ENCODE measurements around the gene VWA3B. TPM values are rescaled to one million over a fixed set of nuclear protein-coding genes. Genes with fewer than 3 reads are reported as not detected.

Gene VWA3B
- total RNA-seq, 1 experiment from 2014 or later: not detected

GRCh38 chr2:98114643-98115330 lies 27.8 kb downstream of the VWA3B start:
- Histone ChIP-seq H3K4me3 (ENCODE audit: low read length) (no peak overlapping the region), H3K9me3 (ENCODE audit: low read length) (no peaks in the 10 kb centered on the region), H4K20me1 (ENCODE audit: insufficient read depth, low read depth, low read length) (no peaks in the 10 kb centered on the region), H3K4me2 (ENCODE audit: low read depth, low read length, poor library complexity, severe bottlenecking) (no peak overlapping the region), H3K27me3 (ENCODE audit: low read length) (peaks cover 3% of the 10 kb centered on the region; the same call in 1 of the 2 replicates), H2AFZ (ENCODE audit: low read length) (no peak overlapping the region), H3K9ac (ENCODE audit: low read length) (no peak overlapping the region), H3K27ac (ENCODE audit: low read length) (no peak overlapping the region), H3K4me1 (ENCODE audit: low read length) (no peaks in the 10 kb centered on the region), H3K9me2 (replicated peaks; ENCODE audit: insufficient read depth, low read length) (no peaks in the 10 kb centered on the region), H3K36me3 (ENCODE audit: insufficient read depth, low read length) (no peaks in the 10 kb centered on the region), H3K79me2 (ENCODE audit: low read length) (no peaks in the 10 kb centered on the region)
- no peak for DNase-seq

GRCh38 chr2:98118161-98118560 lies 31.2 kb downstream of the VWA3B start:
- no peaks in the 10 kb centered on the region for H4K20me1 ChIP-seq (ENCODE audit: insufficient read depth, low read depth, low read length)

DNA sequence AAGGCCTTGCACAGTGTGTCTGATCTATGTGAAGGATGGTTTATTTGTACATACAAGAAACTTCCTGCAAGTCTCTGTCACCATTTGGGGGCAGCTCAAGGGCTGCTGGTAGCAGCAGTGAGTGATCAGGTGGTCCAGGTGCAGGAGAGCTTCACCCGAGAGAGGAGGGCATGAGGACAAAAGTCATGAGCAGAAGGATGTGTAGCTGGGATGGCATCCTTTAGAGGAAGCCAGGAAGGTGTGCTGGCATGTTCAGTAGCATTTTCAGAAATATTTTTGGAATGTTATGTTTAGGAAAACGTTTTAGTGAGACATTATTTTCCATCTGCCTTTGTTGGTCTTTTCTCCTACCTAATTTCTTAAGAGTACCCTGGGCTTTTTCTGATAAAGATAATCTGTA lies 31.9 kb downstream of the VWA3B start:
- Histone ChIP-seq H2AFZ (ENCODE audit: low read length) (no peak overlapping the region), H3K27me3 (ENCODE audit: low read length) (no peaks in the 10 kb centered on the region), H3K9me2 (replicated peaks; ENCODE audit: insufficient read depth, low read length) (no peaks in the 10 kb centered on the region), H3K79me2 (ENCODE audit: low read length) (no peaks in the 10 kb centered on the region), H3K4me2 (ENCODE audit: low read depth, low read length, poor library complexity, severe bottlenecking) (no peak overlapping the region), H4K20me1 (ENCODE audit: insufficient read depth, low read depth, low read length) (no peaks in the 10 kb centered on the region), H3K4me1 (ENCODE audit: low read length) (peaks cover 12% of the 10 kb centered on the region), H3K9me3 (ENCODE audit: low read length) (no peaks in the 10 kb centered on the region), H3K4me3 (ENCODE audit: low read length) (no peak overlapping the region), H3K9ac (ENCODE audit: low read length) (no peak overlapping the region), H3K36me3 (ENCODE audit: insufficient read depth, low read length) (no peaks in the 10 kb centered on the region), H3K27ac (ENCODE audit: low read length) (no peak overlapping the region)
- DNase-seq: no peak

More at GRCh38 chr2:98118161-98118560, 31.2 kb downstream of the VWA3B start:
- H3K27ac ChIP-seq (ENCODE audit: low read length): no peak overlapping the region
- no peaks in the 10 kb centered on the region for H3K9me3 ChIP-seq (ENCODE audit: low read length)
- no peaks in the 10 kb centered on the region for H3K9me2 ChIP-seq (replicated peaks; ENCODE audit: insufficient read depth, low read length)
- H3K36me3 ChIP-seq (ENCODE audit: insufficient read depth, low read length): no peaks in the 10 kb centered on the region
- H3K4me3 ChIP-seq (ENCODE audit: low read length): no peak overlapping the region
- H3K4me1 ChIP-seq (ENCODE audit: low read length): peaks cover 8% of the 10 kb centered on the region
- no peak overlapping the region for H2AFZ ChIP-seq (ENCODE audit: low read length)
- H3K9ac ChIP-seq (ENCODE audit: low read length): no peak overlapping the region
- DNase-seq: no peak
- H3K4me2 ChIP-seq (ENCODE audit: low read depth, low read length, poor library complexity, severe bottlenecking): no peak overlapping the region
- H3K27me3 ChIP-seq (ENCODE audit: low read length): no peaks in the 10 kb centered on the region
- H3K79me2 ChIP-seq (ENCODE audit: low read length): no peaks in the 10 kb centered on the region

DNA sequence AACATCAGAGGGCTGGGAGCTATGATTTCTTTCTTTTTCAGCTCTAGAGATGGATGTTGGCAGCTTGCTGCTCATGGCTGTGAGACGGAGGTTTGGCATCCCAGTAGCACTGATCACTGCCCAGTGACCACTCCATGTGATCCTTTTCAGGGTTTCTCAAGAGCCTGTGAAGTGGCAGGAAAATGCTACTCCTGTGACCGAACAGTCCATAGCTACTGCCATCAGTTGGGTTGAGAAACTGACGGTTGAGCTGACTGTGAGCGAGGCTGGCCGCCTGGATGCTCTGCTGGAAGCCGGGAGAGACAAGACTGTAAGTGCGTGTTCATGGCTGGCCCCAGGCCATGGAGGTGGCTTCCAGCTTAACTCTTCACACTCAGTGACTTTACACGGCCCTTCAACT lies 34.2 kb downstream of the VWA3B start:
- H3K4me3 ChIP-seq (ENCODE audit: low read length): no peak overlapping the region
- H2AFZ ChIP-seq (ENCODE audit: low read length): no peak overlapping the region
- no peaks in the 10 kb centered on the region for H3K27me3 ChIP-seq (ENCODE audit: low read length)
- H3K4me2 ChIP-seq (ENCODE audit: low read depth, low read length, poor library complexity, severe bottlenecking): no peak overlapping the region
- H3K27ac ChIP-seq (ENCODE audit: low read length): no peak overlapping the region
- peaks cover 12% of the 10 kb centered on the region for H3K4me1 ChIP-seq (ENCODE audit: low read length)
- no peaks in the 10 kb centered on the region for H3K79me2 ChIP-seq (ENCODE audit: low read length)
- H3K9me2 ChIP-seq (replicated peaks; ENCODE audit: insufficient read depth, low read length): no peaks in the 10 kb centered on the region
- DNase-seq: no peak
- H3K9ac ChIP-seq (ENCODE audit: low read length): no peak overlapping the region
- no peaks in the 10 kb centered on the region for H3K9me3 ChIP-seq (ENCODE audit: low read length)
- no peaks in the 10 kb centered on the region for H3K36me3 ChIP-seq (ENCODE audit: insufficient read depth, low read length)
- no peaks in the 10 kb centered on the region for H4K20me1 ChIP-seq (ENCODE audit: insufficient read depth, low read depth, low read length)

- Histone ChIP-seq H3K4me3 (ENCODE audit: low read length) (no peak overlapping the region), H3K27me3 (ENCODE audit: low read length) (no peaks in the 10 kb centered on the region), H3K9me3 (ENCODE audit: low read length) (no peaks in the 10 kb centered on the region), H3K27ac (ENCODE audit: low read length) (no peak overlapping the region), H2AFZ (ENCODE audit: low read length) (no peak overlapping the region), H3K9ac (ENCODE audit: low read length) (no peak overlapping the region), H4K20me1 (ENCODE audit: insufficient read depth, low read depth, low read length) (no peaks in the 10 kb centered on the region), H3K4me1 (ENCODE audit: low read length) (peaks cover 12% of the 10 kb centered on the region), H3K79me2 (ENCODE audit: low read length) (no peaks in the 10 kb centered on the region), H3K4me2 (ENCODE audit: low read depth, low read length, poor library complexity, severe bottlenecking) (no peak overlapping the region), H3K36me3 (ENCODE audit: insufficient read depth, low read length) (no peaks in the 10 kb centered on the region), H3K9me2 (replicated peaks; ENCODE audit: insufficient read depth, low read length) (no peaks in the 10 kb centered on the region)
- no peak for DNase-seq
These were observed 35.6 kb downstream of the VWA3B start for GRCh38 chr2:98122524-98122923.

DNA sequence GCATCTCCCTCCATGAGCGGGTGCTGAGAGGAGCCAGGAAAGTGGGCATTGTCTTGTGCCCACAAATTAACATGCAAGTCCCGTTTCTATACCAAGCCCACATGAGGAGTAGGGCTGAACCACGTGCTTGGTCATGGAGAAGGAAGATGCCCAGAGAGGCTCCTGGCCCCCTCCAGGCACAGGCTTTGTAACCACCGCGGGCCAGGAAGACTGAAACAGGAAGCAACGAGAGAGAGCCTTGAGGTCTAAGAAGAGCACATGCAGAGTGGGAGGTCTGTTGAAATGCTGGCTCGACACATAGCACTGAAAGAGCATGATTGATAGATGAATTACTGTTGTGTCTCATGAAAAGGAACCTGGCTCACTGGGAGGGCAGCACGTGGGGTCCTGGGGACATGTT lies 36.3 kb downstream of the VWA3B start:
- Histone ChIP-seq H3K27me3 (ENCODE audit: low read length) (no peaks in the 10 kb centered on the region), H3K9me2 (replicated peaks; ENCODE audit: insufficient read depth, low read length) (no peaks in the 10 kb centered on the region), H3K9ac (ENCODE audit: low read length) (no peak overlapping the region), H3K9me3 (ENCODE audit: low read length) (no peaks in the 10 kb centered on the region), H3K27ac (ENCODE audit: low read length) (no peak overlapping the region), H2AFZ (ENCODE audit: low read length) (no peak overlapping the region), H4K20me1 (ENCODE audit: insufficient read depth, low read depth, low read length) (no peaks in the 10 kb centered on the region), H3K4me1 (ENCODE audit: low read length) (peaks cover 12% of the 10 kb centered on the region), H3K4me2 (ENCODE audit: low read depth, low read length, poor library complexity, severe bottlenecking) (no peak overlapping the region), H3K79me2 (ENCODE audit: low read length) (no peaks in the 10 kb centered on the region), H3K4me3 (ENCODE audit: low read length) (no peak overlapping the region), H3K36me3 (ENCODE audit: insufficient read depth, low read length) (no peaks in the 10 kb centered on the region)
- DNase-seq: no peak

DNA sequence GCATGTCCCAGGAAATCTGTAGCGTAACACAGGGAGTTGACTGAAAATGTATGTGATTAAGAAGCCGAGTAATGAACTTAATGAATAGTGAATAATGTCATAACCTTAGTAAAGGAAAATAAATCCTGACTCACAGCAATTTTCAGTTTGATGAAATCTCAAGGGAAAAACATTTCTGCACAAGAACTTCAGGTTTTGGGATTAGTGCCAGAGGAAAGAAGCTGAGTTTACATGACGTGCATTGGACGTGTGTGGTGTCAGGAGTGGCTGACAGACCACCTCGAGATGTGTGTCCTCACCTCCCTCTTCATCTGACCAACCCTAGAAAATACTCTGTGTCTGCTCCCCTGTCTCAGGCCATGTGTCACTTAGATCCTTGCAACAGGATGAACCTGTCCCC lies 39.1 kb downstream of the VWA3B start:
- Histone ChIP-seq H4K20me1 (ENCODE audit: insufficient read depth, low read depth, low read length) (no peaks in the 10 kb centered on the region), H3K27ac (ENCODE audit: low read length) (no peak overlapping the region), H3K4me3 (ENCODE audit: low read length) (no peak overlapping the region), H3K4me2 (ENCODE audit: low read depth, low read length, poor library complexity, severe bottlenecking) (no peak overlapping the region), H2AFZ (ENCODE audit: low read length) (no peak overlapping the region), H3K4me1 (ENCODE audit: low read length) (peaks cover 6% of the 10 kb centered on the region), H3K27me3 (ENCODE audit: low read length) (no peaks in the 10 kb centered on the region), H3K9me2 (replicated peaks; ENCODE audit: insufficient read depth, low read length) (no peaks in the 10 kb centered on the region), H3K79me2 (ENCODE audit: low read length) (no peaks in the 10 kb centered on the region), H3K9ac (ENCODE audit: low read length) (no peak overlapping the region), H3K9me3 (ENCODE audit: low read length) (no peaks in the 10 kb centered on the region), H3K36me3 (ENCODE audit: insufficient read depth, low read length) (no peaks in the 10 kb centered on the region)
- DNase-seq: peak; percentile 25

GRCh38 chr2:98127229-98127989 lies 40.4 kb downstream of the VWA3B start:
- Histone ChIP-seq H3K36me3 (ENCODE audit: insufficient read depth, low read length) (no peaks in the 10 kb centered on the region), H3K27me3 (ENCODE audit: low read length) (no peaks in the 10 kb centered on the region), H3K9ac (ENCODE audit: low read length) (no peak overlapping the region), H3K4me2 (ENCODE audit: low read depth, low read length, poor library complexity, severe bottlenecking) (no peak overlapping the region), H3K4me1 (ENCODE audit: low read length) (peaks cover 10% of the 10 kb centered on the region), H3K9me3 (ENCODE audit: low read length) (no peaks in the 10 kb centered on the region), H2AFZ (ENCODE audit: low read length) (no peak overlapping the region), H3K9me2 (replicated peaks; ENCODE audit: insufficient read depth, low read length) (no peaks in the 10 kb centered on the region), H4K20me1 (ENCODE audit: insufficient read depth, low read depth, low read length) (no peaks in the 10 kb centered on the region), H3K4me3 (ENCODE audit: low read length) (no peak overlapping the region), H3K27ac (ENCODE audit: low read length) (no peak overlapping the region), H3K79me2 (ENCODE audit: low read length) (no peaks in the 10 kb centered on the region)
- no peak for DNase-seq

Measured in Karpas-422 (cell line).